Motor neuron (in vitro differentiated cells): ENCODE measurements around the gene TBX3. TPM values are rescaled to one million over a fixed set of nuclear protein-coding genes. Genes with fewer than 3 reads are reported as not detected.

Experiments
- ATAC-seq, 8 experiments: fragments of 200-7000 bp; cut with Tn5 transposase; replicated peaks in 6 of 8; 2 replicates each; pipeline ENCODE4 v1.8.0; 2021; ENCODE audit warnings: mild to moderate bottlenecking in 8 of 8, moderate library complexity in 8 of 8
- H3K27ac ChIP-seq, 2 donors: fragments of 250-450 bp; sonication (Bioruptor Pico); 2 replicates each; pipeline ENCODE4 v1.9.0; 2021; ENCODE audit warnings: antibody characterized with exemption in 2 of 2, mild to moderate bottlenecking in 2 of 2, moderate library complexity in 1 of 2
- H3K4me1 ChIP-seq, 2 donors: fragments of 250-450 bp; sonication (Bioruptor Pico); replicated peaks in 1 of 2; 2 replicates each; pipeline ENCODE4 v1.6.1; 2021; ENCODE audit warnings: antibody characterized with exemption in 2 of 2, mild to moderate bottlenecking in 2 of 2, moderate library complexity in 1 of 2
- H3K4me3 ChIP-seq, 5 donors: fragments of 250-450 bp; sonication (Bioruptor Pico); 2 replicates each; pipeline ENCODE4 v1.9.0; 2021; ENCODE audit warnings: antibody characterized with exemption in 5 of 5, mild to moderate bottlenecking in 5 of 5, moderate library complexity in 4 of 5
- WGBS, 10 experiments: fragments of 450-650 bp; shearing (Covaris generic); methylation state at CpG; one replicate each; pipeline ENCODE4 v1.0.0; 2022; 5-methylcytosine and 5-hydroxymethylcytosine counted together
- in situ Hi-C, 9 experiments: fragments of 400-800 bp; cut with MboI; loops; one replicate each; pipeline ENCODE4 v1.15.0; 2021; ENCODE audit warnings: low sequenced_read_pairs in 9 of 9, low pct_unique_long_range_greater_than_20kb in 2 of 9; ENCODE audit not compliant: unreplicated experiment in 9 of 9
- total RNA-seq, 8 experiments: library from RNA; unstranded; fragments of 300-600 nt; gene quantifications; 2 replicates each; pipeline versions ENCODE4 v1.2.3 to v1.2.4, GENCODE V29; 2022

TBX3 gene
- total RNA-seq, 8 experiments from 2014 or later, result 0.11 to 17.4 (median 2.0) TPM

DNA sequence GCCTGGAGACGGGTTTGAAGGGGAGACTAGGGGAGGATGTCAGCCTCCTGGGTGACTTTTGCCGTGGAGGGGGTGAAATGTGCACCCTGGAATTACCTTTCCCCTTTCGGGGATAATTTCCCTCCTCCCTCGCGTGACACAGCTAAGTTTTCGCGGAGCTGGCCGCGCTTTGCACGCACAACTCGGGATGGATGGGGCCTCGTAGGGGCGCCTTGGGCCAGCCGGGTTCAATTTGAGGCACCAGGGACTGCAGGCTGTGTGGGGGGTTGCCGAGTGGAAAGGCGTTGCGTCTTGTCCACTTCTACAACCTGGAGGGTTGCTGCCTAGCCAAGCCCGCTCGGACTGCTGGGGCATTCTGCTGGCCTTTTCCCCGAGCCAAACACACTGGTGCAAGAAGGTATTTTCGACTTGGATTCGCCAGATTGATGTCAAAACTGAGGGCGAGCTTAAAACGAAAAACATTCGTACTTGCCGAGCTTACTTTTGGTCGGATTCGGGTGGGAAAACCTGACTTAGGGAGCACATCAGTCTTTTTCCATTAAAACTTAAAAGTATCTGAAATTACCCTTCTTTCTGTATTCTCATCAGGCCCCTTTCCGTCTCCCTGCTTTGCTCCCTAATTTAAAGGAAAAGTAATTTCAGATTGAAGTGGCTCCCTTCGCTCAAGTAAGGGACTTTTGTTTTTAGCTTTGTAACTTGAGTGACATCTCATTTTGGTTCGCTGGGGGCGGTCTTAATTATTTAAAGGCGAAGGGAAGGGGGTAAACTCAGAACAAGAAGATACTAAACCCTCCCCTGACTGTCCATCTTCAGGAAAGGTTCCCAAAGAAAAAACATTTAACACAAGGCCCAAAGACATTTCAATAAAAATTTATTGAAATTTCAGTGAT is 14.3 kb downstream of the TBX3 start:
- in situ Hi-C loops, result loop anchor here (10.0 to 25.0 kb wide), 5 partner anchors 968 to 1245 kb away; no protein-coding TSS in a partner anchor
- no peak overlapping the region for H3K27ac ChIP-seq
- no peak overlapping the region for H3K4me3 ChIP-seq
- peaks cover 0 to 13% of the 10 kb centered on the region in 2 donors for H3K4me1 ChIP-seq
- peak in 1 of 8 experiments; percentile 10 for ATAC-seq
- 1 to 80% (median 6%) methylated on average over 1 to 17 of the region's 33 CpGs for WGBS, 10 experiments

GRCh38 chr12:114668886-114669288 is 15.1 kb downstream of the TBX3 start:
- no peak overlapping the region for H3K27ac ChIP-seq

GRCh38 chr12:114668151-114668885 is 15.7 kb downstream of the TBX3 start:
- 0 to 3% (median 0%) methylated on average over 2 to 18 of the region's 46 CpGs; no CpG with 5 or more reads in 3 of the 10 experiments for WGBS, 10 experiments
- peak overlapping the region in 2 of 5 donors; percentile 12 for H3K4me3 ChIP-seq
- no peak overlapping the region for H3K27ac ChIP-seq
- in situ Hi-C loops, result loop anchor here (10.0 to 25.0 kb wide), 5 partner anchors 969 to 1246 kb away; no protein-coding TSS in a partner anchor
- peaks cover 0 to 13% of the 10 kb centered on the region in 2 donors for H3K4me1 ChIP-seq
- ATAC-seq, result peak; percentile 82 to 94 (median 89)

More at GRCh38 chr12:114668886-114669288, 15.1 kb downstream of the TBX3 start:
- in situ Hi-C loops, result loop anchor here (10.0 to 25.0 kb wide), 5 partner anchors 968 to 1246 kb away; no protein-coding TSS in a partner anchor
- Histone ChIP-seq H3K4me1 (peaks cover 0 to 13% of the 10 kb centered on the region in 2 donors), H3K4me3 (no peak overlapping the region)
- ATAC-seq, result peak in 2 of 8 experiments; percentile 4 to 14
- WGBS, 10 experiments, result no CpG with 5 or more reads among the region's 20 CpGs

DNA sequence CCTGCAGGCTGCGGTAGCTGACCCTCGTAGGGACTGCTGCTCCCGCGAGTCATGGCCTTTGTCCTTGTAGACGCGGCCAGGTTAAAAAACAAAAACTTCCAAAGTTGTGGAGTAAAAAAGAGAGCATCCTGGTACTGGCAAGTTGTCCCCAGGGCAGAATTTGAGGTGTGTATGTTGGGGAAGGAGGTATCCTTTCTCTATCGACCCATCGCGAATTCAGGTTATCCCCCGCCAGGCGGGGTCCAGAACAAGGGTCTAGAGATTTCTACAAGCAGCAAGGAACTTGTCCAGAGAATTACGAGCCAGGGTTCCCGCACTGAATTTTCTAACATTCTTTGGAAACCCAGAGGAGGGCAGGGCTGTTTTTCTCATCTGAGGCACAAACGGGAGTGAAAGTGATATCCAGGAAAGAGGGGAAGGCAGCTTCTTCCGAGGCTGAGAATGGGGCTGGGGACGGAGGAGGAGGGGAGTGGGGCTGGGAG is 16.3 kb downstream of the TBX3 start:
- in situ Hi-C loops, result loop anchor here (10.0 to 25.0 kb wide), 5 partner anchors 970 to 1247 kb away; no protein-coding TSS in a partner anchor
- WGBS, 10 experiments, result 0 to 24% (median 11%) methylated on average over 3 to 9 of the region's 16 CpGs; no CpG with 5 or more reads in 7 of the 10 experiments
- no peak overlapping the region for H3K27ac ChIP-seq
- peak in 1 of 8 experiments; percentile 4 for ATAC-seq
- no peak overlapping the region for H3K4me3 ChIP-seq
- H3K4me1 ChIP-seq, result peaks cover 0 to 13% of the 10 kb centered on the region in 2 donors

- WGBS, 10 experiments, result 6 to 98% (median 19%) methylated on average over 11 to 27 of the region's 53 CpGs; no CpG with 5 or more reads in 2 of the 10 experiments
- Histone ChIP-seq H3K27ac (no peak overlapping the region), H3K4me3 (no peak overlapping the region), H3K4me1 (peaks cover 0 to 13% of the 10 kb centered on the region in 2 donors)
- no peak for ATAC-seq
- in situ Hi-C loops, result loop anchor here (10.0 to 25.0 kb wide), 5 partner anchors 970 to 1248 kb away; no protein-coding TSS in a partner anchor
Observed at GRCh38 chr12:114666746-114667668, 17.0 kb downstream of the TBX3 start.

DNA sequence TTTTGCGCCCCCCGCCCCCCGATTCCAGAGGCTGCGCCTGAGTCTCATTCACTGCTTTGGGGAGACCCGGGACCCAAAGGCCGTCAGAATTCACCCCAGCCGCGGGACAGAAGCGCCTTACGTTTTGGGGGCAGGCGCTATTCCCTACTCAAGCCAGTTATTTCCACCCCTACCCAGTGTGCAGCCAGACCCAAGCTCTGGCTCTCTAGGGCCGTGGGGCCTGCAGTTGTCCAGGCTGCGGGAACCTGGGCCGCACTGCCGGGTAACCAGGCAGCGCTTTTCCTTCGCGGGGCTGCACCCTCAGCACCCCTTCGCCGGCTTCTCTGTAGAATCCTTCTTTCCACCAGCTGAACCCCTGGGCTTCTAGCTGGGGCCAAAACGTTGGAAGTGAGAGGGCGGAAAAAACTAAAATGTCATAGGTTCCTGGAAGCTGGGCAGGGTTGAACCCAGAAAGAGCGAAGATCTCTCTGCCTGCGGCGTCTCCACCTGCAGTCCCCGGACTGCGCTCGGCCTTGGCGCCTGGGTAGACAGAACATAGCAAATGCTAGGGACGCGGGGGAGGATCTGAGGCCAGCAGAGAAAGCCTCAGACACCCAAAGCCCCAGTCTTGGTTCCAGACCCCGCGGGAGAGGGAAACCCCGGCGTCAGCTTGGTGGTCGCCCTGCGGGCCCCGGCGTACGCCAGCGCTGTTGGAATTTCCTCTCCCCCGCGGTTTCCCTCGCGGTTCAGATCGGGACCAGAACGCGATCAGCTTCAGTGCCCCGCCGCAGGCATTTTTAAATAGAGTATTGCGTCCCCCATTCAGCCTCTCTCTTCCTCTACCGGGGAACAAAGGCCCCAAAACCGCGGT is 18.3 kb downstream of the TBX3 start:
- no peak overlapping the region for H3K27ac ChIP-seq
- H3K4me1 ChIP-seq, result peaks cover 0 to 13% of the 10 kb centered on the region in 2 donors
- in situ Hi-C loops, result loop anchor here (10.0 to 25.0 kb wide), 5 partner anchors 972 to 1249 kb away; no protein-coding TSS in a partner anchor
- 0 to 70% (median 3%) methylated on average over 1 to 8 of the region's 54 CpGs; no CpG with 5 or more reads in 4 of the 10 experiments for WGBS, 10 experiments
- no peak for ATAC-seq
- no peak overlapping the region for H3K4me3 ChIP-seq

DNA sequence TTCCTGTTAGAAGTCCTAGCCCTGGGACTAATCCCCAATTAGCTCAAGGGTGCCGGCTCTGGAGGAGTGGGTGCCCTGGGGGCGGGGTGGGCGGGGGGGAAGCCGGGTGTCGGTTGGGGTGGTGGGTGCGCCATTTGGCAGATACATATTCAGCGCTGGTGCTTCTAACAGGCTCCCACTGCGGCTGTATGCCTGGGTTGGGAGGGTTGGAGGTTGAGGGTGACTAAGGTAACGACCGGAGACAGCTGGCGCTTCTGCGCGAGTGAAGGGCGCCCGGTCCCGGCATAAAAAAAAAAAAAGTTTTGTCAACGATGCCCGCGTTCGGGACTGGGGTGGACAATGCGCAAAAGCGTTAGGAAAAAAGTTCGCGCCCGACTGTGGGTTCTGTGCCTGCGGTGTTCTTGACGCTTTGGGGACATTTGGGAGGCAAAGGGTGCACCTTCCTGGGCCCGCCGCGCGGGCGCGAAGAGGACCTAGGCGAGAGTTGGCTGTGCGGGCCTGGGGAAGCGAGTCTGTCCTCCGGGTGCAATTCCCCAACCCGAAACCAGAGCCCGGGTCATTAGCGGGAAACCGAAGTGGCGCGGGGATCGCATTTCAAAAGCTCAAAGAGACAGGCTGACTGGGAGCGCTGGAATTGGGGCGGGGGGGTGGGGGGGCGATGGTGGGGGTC is 19.2 kb downstream of the TBX3 start:
- in situ Hi-C loops, result loop anchor here (10.0 to 25.0 kb wide), 5 partner anchors 973 to 1250 kb away; no protein-coding TSS in a partner anchor
- no peak for ATAC-seq
- Histone ChIP-seq H3K4me1 (peaks cover 0 to 13% of the 10 kb centered on the region in 2 donors), H3K27ac (no peak overlapping the region), H3K4me3 (no peak overlapping the region)
- 2 to 88% (median 41%) methylated on average over 1 to 25 of the region's 47 CpGs; no CpG with 5 or more reads in 6 of the 10 experiments for WGBS, 10 experiments

- 0 to 14% (median 0%) methylated on average over 1 to 3 of the region's 3 CpGs for WGBS, 10 experiments
- peak in 6 of 8 experiments; percentile 25 to 96 (median 60) for ATAC-seq
- H3K27ac ChIP-seq, result no peak overlapping the region
- in situ Hi-C loops, result loop anchor here (10.0 to 25.0 kb wide), 5 partner anchors 975 to 1252 kb away; no protein-coding TSS in a partner anchor
- no peak overlapping the region for H3K4me3 ChIP-seq
- H3K4me1 ChIP-seq, result peaks cover 0 to 5% of the 10 kb centered on the region in 2 donors
Observed at GRCh38 chr12:114662512-114663177, 21.3 kb downstream of the TBX3 start.

DNA sequence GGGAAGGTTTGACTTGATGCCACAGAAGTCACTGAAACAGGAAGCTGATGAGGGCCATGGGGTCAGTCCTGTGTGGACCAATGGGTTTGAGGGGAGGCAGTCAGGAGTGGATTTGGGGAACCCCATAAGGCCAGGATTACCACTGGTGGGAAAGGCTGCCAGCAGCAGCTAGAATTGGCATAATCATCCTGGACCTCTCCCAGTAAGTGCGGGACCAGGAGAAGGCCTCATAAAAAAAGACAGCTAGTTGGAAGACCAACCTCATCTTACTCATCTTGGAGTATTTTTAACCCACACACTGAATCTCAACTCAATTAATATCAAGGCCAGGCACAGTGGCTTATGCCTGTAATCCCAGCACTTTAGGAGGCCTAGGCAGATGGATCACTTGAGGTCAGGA is 22.7 kb downstream of the TBX3 start:
- in situ Hi-C loops, result loop anchor here (10.0 to 25.0 kb wide), 5 partner anchors 976 to 1254 kb away; no protein-coding TSS in a partner anchor

DNA sequence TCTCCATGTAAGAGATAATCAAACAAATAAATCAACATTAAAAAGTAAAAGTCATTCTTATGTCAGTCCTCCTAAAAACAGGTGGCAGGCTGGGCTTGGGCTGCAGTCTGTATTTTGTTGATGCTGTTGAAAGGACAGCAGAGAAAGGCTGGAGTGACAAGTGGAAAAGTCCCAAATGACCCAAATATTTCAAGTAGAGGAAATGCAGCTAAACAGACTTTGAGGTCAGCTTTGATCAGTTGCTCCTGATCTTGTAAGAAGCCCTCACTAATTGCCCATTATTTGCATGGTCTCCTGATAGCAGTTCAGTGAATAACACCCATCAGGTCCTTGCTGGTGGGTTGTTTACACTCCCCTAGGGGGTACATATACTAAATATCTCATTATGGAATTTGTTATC is 24.9 kb downstream of the TBX3 start:
- H3K4me1 ChIP-seq, result no peaks in the 10 kb centered on the region
- no peak for ATAC-seq
- in situ Hi-C loops, result loop anchor here in 7 of 9 experiments (25.0 kb wide), 3 partner anchors 978 to 1253 kb away; no protein-coding TSS in a partner anchor
- no peak overlapping the region for H3K4me3 ChIP-seq
- no peak overlapping the region for H3K27ac ChIP-seq

More for the DNA sequence above, 22.7 kb downstream of the TBX3 start:
- ATAC-seq, result no peak
- Histone ChIP-seq H3K27ac (no peak overlapping the region), H3K4me3 (no peak overlapping the region), H3K4me1 (peaks cover 0 to 5% of the 10 kb centered on the region in 2 donors)
- 0 to 86% (median 60%) methylated on average over 1 of the region's 1 CpG; no CpG with 5 or more reads in 5 of the 10 experiments for WGBS, 10 experiments
